GM19324 (cell line): Measurements from ENCODE around the gene CBARP.

Experiments used
- ATAC-seq: cut with Tn5 transposase; IDR thresholded peaks from one replicate; pipeline ENCODE4 v1.9.1; 2021; ENCODE audit warnings: mild to moderate bottlenecking, moderate library complexity; ENCODE audit not compliant: unreplicated experiment, low FRiP score

The CBARP gene

DNA sequence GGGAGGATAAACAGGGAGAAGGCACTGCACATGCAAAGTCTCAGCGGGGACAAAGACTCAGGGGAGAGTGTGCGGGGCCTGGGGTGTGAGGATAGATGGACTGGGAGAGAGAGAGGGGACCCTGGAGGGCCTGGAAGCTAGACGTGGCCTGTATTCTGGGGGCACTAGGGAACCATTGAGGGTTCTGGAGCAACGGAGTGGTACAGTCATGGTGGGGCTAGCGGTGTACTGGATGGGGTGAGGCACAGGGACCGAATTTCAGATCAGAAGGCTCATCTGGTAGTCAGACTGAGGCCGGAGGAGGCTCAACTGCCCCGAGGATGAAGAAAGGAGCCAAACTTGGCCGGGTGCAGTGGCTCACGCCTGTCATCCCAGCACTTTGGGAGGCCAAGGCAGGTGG is 55.7 kb downstream of the CBARP start:
- no peak for ATAC-seq

DNA sequence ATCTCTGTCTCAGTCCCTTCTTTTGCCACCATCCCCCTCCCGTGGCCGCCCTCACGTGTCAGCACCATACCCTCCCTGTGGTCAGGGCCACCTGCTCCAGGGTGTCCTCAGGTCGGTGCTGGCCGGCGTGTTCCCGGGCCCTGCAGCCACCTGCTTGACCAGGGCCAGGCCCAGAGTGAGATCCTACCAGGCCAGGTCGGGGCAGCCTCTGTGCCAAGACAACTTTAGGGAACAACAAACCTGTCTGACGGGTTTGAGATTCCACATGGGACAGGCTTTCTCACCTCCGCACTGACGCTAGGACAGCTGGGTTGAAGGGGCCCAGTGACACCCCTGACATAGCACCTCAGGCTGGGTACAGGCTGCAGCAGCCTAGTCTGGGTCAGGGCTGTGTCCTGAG is 56.2 kb downstream of the CBARP start:
- no peak for ATAC-seq
